HFFc6 (cell line): Measurements from ENCODE around the gene TMCO4. TPM values are rescaled to one million over a fixed set of nuclear protein-coding genes. Genes with fewer than 3 reads are reported as not detected.

Source experiments
- DNase-seq: peaks from one replicate; pipeline ENCODE4 v3.0.0-alpha.2; 2018
- H3K27ac Mint-ChIP-seq: 2 replicates; pipeline ENCODE4 v1.8.0; 2020; ENCODE audit warnings: mild to moderate bottlenecking, mixed read lengths
- H3K27me3 Mint-ChIP-seq: 2 replicates; pipeline ENCODE4 v1.8.0; 2021; ENCODE audit warnings: mild to moderate bottlenecking, moderate library complexity, mixed read lengths; ENCODE audit not compliant: insufficient read depth
- H3K36me3 Mint-ChIP-seq: 2 replicates; pipeline ENCODE4 v1.8.0; 2021; ENCODE audit warnings: low read depth, mixed read lengths
- H3K4me1 Mint-ChIP-seq: 2 replicates; pipeline ENCODE4 v1.8.0; 2020; ENCODE audit warnings: low read depth, mixed read lengths
- H3K4me3 Mint-ChIP-seq: 2 replicates; pipeline ENCODE4 v1.8.0; 2020; ENCODE audit warnings: mild to moderate bottlenecking, moderate library complexity, mixed read lengths
- H3K9me3 Mint-ChIP-seq: 2 replicates; pipeline ENCODE4 v1.8.0; 2020; ENCODE audit warnings: mild to moderate bottlenecking, mixed read lengths
- CTCF ChIP-seq: fragments of 200-600 bp; sonication (generic); IDR thresholded peaks from 2 replicates; pipeline ENCODE4 v1.5.0; 2021; ENCODE audit warnings: antibody characterized with exemption, mild to moderate bottlenecking
- total RNA-seq, 6 experiments: library from RNA; stranded (reverse); fragmentation: NEBNext Ultra II Directional; extraction: Animal tissue kit (Norgen Biotek cat#: 25700); gene quantifications; 2 replicates in 1 of 6; 3 replicates in 5 of 6; pipeline ENCODE4 v1.2.3, GENCODE V29; 2021

The TMCO4 gene
- total RNA-seq, 6 experiments from 2014 or later, result 17.4 to 30.6 (median 27.8) TPM

GRCh38 chr1:19744335-19744743, 55.4 kb downstream of the TMCO4 start:
- no peak overlapping the region for H3K4me3 Mint-ChIP-seq
- no peaks in the 10 kb centered on the region for H3K9me3 Mint-ChIP-seq
- peaks cover 2% of the 10 kb centered on the region; the same call in 1 of the 2 replicates for H3K27me3 Mint-ChIP-seq
- no peak for DNase-seq
- peaks cover 49% of the 10 kb centered on the region for H3K36me3 Mint-ChIP-seq
- no peak overlapping the region for H3K27ac Mint-ChIP-seq
- no peak for TF ChIP-seq CTCF
- peaks cover 7% of the 10 kb centered on the region for H3K4me1 Mint-ChIP-seq

GRCh38 chr1:19743793-19744192, 55.9 kb downstream of the TMCO4 start:
- no peak for TF ChIP-seq CTCF
- peaks cover 7% of the 10 kb centered on the region for H3K4me1 Mint-ChIP-seq
- no peak overlapping the region for H3K4me3 Mint-ChIP-seq
- DNase-seq, result no peak
- peaks cover 50% of the 10 kb centered on the region for H3K36me3 Mint-ChIP-seq
- no peaks in the 10 kb centered on the region; the same call in 1 of the 2 replicates for H3K27me3 Mint-ChIP-seq
- no peaks in the 10 kb centered on the region for H3K9me3 Mint-ChIP-seq
- H3K27ac Mint-ChIP-seq, result no peak overlapping the region

GRCh38 chr1:19743180-19743579, 56.5 kb downstream of the TMCO4 start:
- H3K4me3 Mint-ChIP-seq, result no peak overlapping the region

GRCh38 chr1:19739628-19740027, 60.1 kb downstream of the TMCO4 start:
- peaks cover 2% of the 10 kb centered on the region for H3K27me3 Mint-ChIP-seq
- H3K36me3 Mint-ChIP-seq, result peaks cover 57% of the 10 kb centered on the region
- TF ChIP-seq CTCF, result no peak
- H3K4me3 Mint-ChIP-seq, result no peak overlapping the region
- H3K27ac Mint-ChIP-seq, result no peak overlapping the region
- peaks cover 42% of the 10 kb centered on the region for H3K4me1 Mint-ChIP-seq
- H3K9me3 Mint-ChIP-seq, result peaks cover 8% of the 10 kb centered on the region
- no peak for DNase-seq

More at GRCh38 chr1:19743180-19743579, 56.5 kb downstream of the TMCO4 start:
- peaks cover 9% of the 10 kb centered on the region for H3K4me1 Mint-ChIP-seq
- no peak overlapping the region for H3K27ac Mint-ChIP-seq
- peaks cover 50% of the 10 kb centered on the region for H3K36me3 Mint-ChIP-seq
- DNase-seq, result no peak
- H3K9me3 Mint-ChIP-seq, result no peaks in the 10 kb centered on the region
- no peak for TF ChIP-seq CTCF
- H3K27me3 Mint-ChIP-seq, result no peaks in the 10 kb centered on the region; the same call in 1 of the 2 replicates

- H3K9me3 Mint-ChIP-seq, result peaks cover 8% of the 10 kb centered on the region
- DNase-seq, result no peak
These were observed 61.0 kb downstream of the TMCO4 start for GRCh38 chr1:19738669-19739068.

More at GRCh38 chr1:19738669-19739068, 61.0 kb downstream of the TMCO4 start:
- H3K4me3 Mint-ChIP-seq, result no peak overlapping the region
- no peak overlapping the region for H3K27ac Mint-ChIP-seq
- peaks cover 55% of the 10 kb centered on the region for H3K36me3 Mint-ChIP-seq
- H3K4me1 Mint-ChIP-seq, result peaks cover 46% of the 10 kb centered on the region
- H3K27me3 Mint-ChIP-seq, result peaks cover 2% of the 10 kb centered on the region; the same call in 1 of the 2 replicates
- TF ChIP-seq CTCF, result no peak
